Gastrocnemius medialis (tissue), 4 donors: Measurements from ENCODE around the gene ATP6V0B. TPM values are rescaled to one million over a fixed set of nuclear protein-coding genes. Genes with fewer than 3 reads are reported as not detected.

Experiments
- ATAC-seq, 2 donors: fragments of 150-250 bp; one replicate each; pipeline ENCODE4 v1.9.1; 2016
- DNase-seq, 2 donors: peaks; one replicate each; pipeline ENCODE4 v3.0.0-alpha.2; 2019
- H3K27ac ChIP-seq, 4 donors: fragments of 200-600 bp; sonication (generic); 1 replicate in 1 of 4; 2 replicates in 3 of 4; pipeline ENCODE4 v1.5.1; 2016 to 2018; ENCODE audit warnings: mild to moderate bottlenecking in 2 of 4, moderate library complexity in 1 of 4
- H3K27me3 ChIP-seq, 3 donors: fragments of 200-600 bp; sonication (generic) in 2 of 3; 1 replicate in 1 of 3; 2 replicates in 2 of 3; pipeline versions ENCODE4 v1.5.1 to v1.6.0; 2016 to 2019; ENCODE audit warnings: mild to moderate bottlenecking in 1 of 3, moderate library complexity in 1 of 3
- H3K36me3 ChIP-seq, 2 donors: fragments of 200-600 bp; sonication (generic) in 1 of 2; one replicate each; pipeline ENCODE4 v1.5.1; 2017 to 2018
- H3K4me1 ChIP-seq, 2 donors: fragments of 200-600 bp; sonication (generic) in 1 of 2; one replicate each; pipeline ENCODE4 v1.5.1; 2016 to 2017; ENCODE audit warnings: mild to moderate bottlenecking in 2 of 2
- H3K4me3 ChIP-seq, 4 donors: fragments of 200-600 bp; sonication (generic) in 3 of 4; 1 replicate in 1 of 4; 2 replicates in 3 of 4; pipeline ENCODE4 v1.5.1; 2016 to 2019; ENCODE audit warnings: mild to moderate bottlenecking in 2 of 4
- H3K9me3 ChIP-seq, 3 donors: fragments of 200-600 bp; sonication (generic) in 2 of 3; 1 replicate in 1 of 3; 2 replicates in 2 of 3; pipeline ENCODE4 v1.5.1; 2016 to 2019
- CTCF ChIP-seq, 5 experiments: fragments of 450-650 bp in 3 of 5; fragments of 200-600 bp in 2 of 5; sonication (generic) in 2 of 5; IDR thresholded peaks in 4 of 5; conservative IDR thresholded peaks in 1 of 5; 1 replicate in 4 of 5; 2 replicates in 1 of 5; pipeline ENCODE4 v1.5.1; 2016 to 2019; ENCODE audit warnings: antibody characterized with exemption in 5 of 5, mild to moderate bottlenecking in 3 of 5, moderate library complexity in 3 of 5
- POLR2A ChIP-seq, 2 donors: fragments of 450-650 bp; IDR thresholded peaks; one replicate each; pipeline ENCODE4 v1.6.1; 2017; ENCODE audit warnings: antibody characterized with exemption in 2 of 2, mild to moderate bottlenecking in 2 of 2, moderate library complexity in 2 of 2
- in situ Hi-C, 4 donors: fragments of 200-750 bp; cut with MboI; loops; one replicate each; pipeline versions ENCODE4 v1.15.0 to v1.8.0; 2017; ENCODE audit warnings: low sequenced_read_pairs in 4 of 4
- intact Hi-C: fragments of 100-400 bp; cut with DNase I; formaldehyde crosslinking; loops from one replicate; pipeline ENCODE4 v1.15.1; 2023; ENCODE audit warnings: low total_unique reads
- total RNA-seq, 4 donors: library from RNA; depleted of rRNA; stranded (reverse); fragments of >200 nt; gene quantifications; one replicate each; pipeline versions ENCODE4 v1.1.0 to v1.2.3, GENCODE V29; 2016

Gene ATP6V0B
- total RNA-seq, 4 donors from 2014 or later, result 156 to 242 (median 195) TPM

- Histone ChIP-seq H3K4me1 (peaks cover 5 to 8% of the 10 kb centered on the region in 2 donors), H3K27me3 (no peaks in the 10 kb centered on the region), H3K27ac (no peak overlapping the region), H3K4me3 (no peak overlapping the region), H3K9me3 (no peaks in the 10 kb centered on the region), H3K36me3 (no peaks in the 10 kb centered on the region)
- intact Hi-C loops (no loop called here), in situ Hi-C loops (loop anchor here in 3 of 4 donors (25.0 kb wide), 2 partner anchors 263 to 488 kb away; partner anchors contain the start of gene PTPRF (in 2 of the 3))
- DNase-seq (no peak), ATAC-seq (no peak)
- TF ChIP-seq CTCF (IDR thresholded peaks at IDR 0.05 in 4 of 5, conservative IDR thresholded peaks at IDR 0.05 in 1 of 5) (no peak), POLR2A (IDR thresholded peaks at IDR 0.05) (no peak)
These were observed 50.3 kb downstream of the ATP6V0B start for GRCh38 chr1:44024903-44025525.

- ATAC-seq (no peak), DNase-seq (no peak)
- no peaks in the 10 kb centered on the region for H3K27me3 ChIP-seq
- no peaks in the 10 kb centered on the region for H3K36me3 ChIP-seq
- H3K27ac ChIP-seq, result no peak overlapping the region
- no peak overlapping the region for H3K4me3 ChIP-seq
- in situ Hi-C loops, result loop anchor here in 3 of 4 donors (25.0 kb wide), 2 partner anchors 264 to 489 kb away; partner anchors contain the start of gene PTPRF (in 2 of the 3)
- TF ChIP-seq CTCF (IDR thresholded peaks at IDR 0.05 in 4 of 5, conservative IDR thresholded peaks at IDR 0.05 in 1 of 5) (no peak), POLR2A (IDR thresholded peaks at IDR 0.05) (no peak)
- H3K9me3 ChIP-seq, result no peaks in the 10 kb centered on the region
- H3K4me1 ChIP-seq, result peaks cover 5 to 12% of the 10 kb centered on the region in 2 donors
- intact Hi-C loops, result no loop called here
These were observed 51.1 kb downstream of the ATP6V0B start for GRCh38 chr1:44025816-44026215.

GRCh38 chr1:44027320-44027719 lies 52.6 kb downstream of the ATP6V0B start:
- Histone ChIP-seq H3K4me1 (peaks cover 5 to 21% of the 10 kb centered on the region in 2 donors), H3K9me3 (no peaks in the 10 kb centered on the region), H3K27ac (no peak overlapping the region), H3K27me3 (no peaks in the 10 kb centered on the region), H3K4me3 (no peak overlapping the region), H3K36me3 (no peaks in the 10 kb centered on the region)
- DNase-seq (no peak), ATAC-seq (no peak)
- in situ Hi-C loops (loop anchor here in 3 of 4 donors (25.0 kb wide), 2 partner anchors 265 to 490 kb away; partner anchors contain the start of gene PTPRF (in 2 of the 3)), intact Hi-C loops (no loop called here)
- TF ChIP-seq CTCF (IDR thresholded peaks at IDR 0.05 in 4 of 5, conservative IDR thresholded peaks at IDR 0.05 in 1 of 5) (no peak), POLR2A (IDR thresholded peaks at IDR 0.05) (no peak)

Other genes with a start within 250 kb of the ATP6V0B start
- gene ARTN, start 41.2 kb upstream of the ATP6V0B start, total RNA-seq, result 1 to 10 TPM in 1 of 4 donors, under 1 TPM in 1, not detected in 2; 0.25 to 1.8 TPM
- 100 to 1,000 TPM in 3 of 4 donors, 10 to 100 TPM in 1; 81.9 to 171 (median 105) TPM for gene IPO13, start 28.0 kb upstream of the ATP6V0B start, total RNA-seq
- gene DPH2, start 5.0 kb upstream of the ATP6V0B start, total RNA-seq, result 10 to 100 TPM; 53.1 to 68.3 (median 55.3) TPM
- 10 to 100 TPM; 63.5 to 97.8 (median 72.1) TPM for gene B4GALT2, start 4.2 kb downstream of the ATP6V0B start, total RNA-seq
- gene CCDC24, start 16.6 kb downstream of the ATP6V0B start, total RNA-seq, result 1 to 10 TPM in 2 of 4 donors, under 1 TPM in 2; 0.73 to 2.9 (median 1.2) TPM
- gene SLC6A9, start 56.5 kb downstream of the ATP6V0B start, total RNA-seq, result under 1 TPM in 3 of 4 donors, not detected in 1; 0.16 to 0.63 (median 0.29) TPM
- gene KLF17, start 143.9 kb downstream of the ATP6V0B start, total RNA-seq, result not detected
- gene KLF18, start 166.7 kb downstream of the ATP6V0B start, total RNA-seq, result not detected
- 10 to 100 TPM; 24.9 to 42.2 (median 34.9) TPM for gene DMAP1, start 238.5 kb downstream of the ATP6V0B start, total RNA-seq